SHP77 (cell line): Measurements from ENCODE around the gene GABPB1.

Experiments
- DNase-seq, 2 experiments: peaks; one replicate each; lab custom pipeline; 2025; lab: John Stamatoyannopoulos, UW

GABPB1 gene

GRCh38 chr15:50241684-50242450 lies 113.1 kb downstream of the GABPB1 start:
- no peak for DNase-seq

- no peak for DNase-seq
These were observed 116.7 kb downstream of the GABPB1 start for GRCh38 chr15:50238255-50238654.

- no peak for DNase-seq
These were observed 118.6 kb downstream of the GABPB1 start for GRCh38 chr15:50236433-50236832.

DNA sequence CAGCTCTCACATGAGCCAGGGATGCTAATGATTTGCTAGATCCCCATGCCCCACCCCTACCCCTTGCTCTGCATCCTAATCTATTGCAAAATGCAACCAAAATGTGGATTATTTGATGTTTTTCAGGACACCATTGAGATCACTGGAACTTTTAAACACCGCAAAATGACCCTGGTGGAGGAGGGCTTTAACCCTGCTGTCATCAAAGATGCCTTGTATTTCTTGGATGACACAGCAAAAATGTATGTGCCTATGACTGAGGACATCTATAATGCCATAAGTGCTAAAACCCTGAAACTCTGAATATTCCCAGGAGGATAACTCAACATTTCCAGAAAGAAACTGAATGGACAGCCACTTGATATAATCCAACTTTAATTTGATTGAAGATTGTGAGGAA lies 119.2 kb downstream of the GABPB1 start:
- no peak for DNase-seq

DNA sequence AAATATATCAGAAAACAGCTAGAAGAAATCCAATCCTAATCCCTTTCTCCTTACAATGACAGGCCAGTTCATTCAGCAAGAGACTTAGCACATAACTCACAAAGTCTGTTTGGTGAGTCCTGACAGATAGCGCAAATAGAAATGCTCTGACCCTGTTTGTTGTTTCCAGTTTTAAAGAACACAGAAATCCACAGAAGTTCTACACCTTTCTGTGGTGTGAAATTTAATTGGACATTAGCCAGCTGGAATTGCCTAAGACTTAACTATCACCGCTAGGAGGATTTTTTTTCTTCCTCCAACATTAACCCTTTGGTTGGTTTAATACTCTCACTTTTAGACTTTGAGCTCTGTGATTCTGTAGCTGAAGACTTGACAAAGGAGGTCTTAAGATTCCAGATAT lies 120.2 kb downstream of the GABPB1 start:
- DNase-seq, result no peak

DNA sequence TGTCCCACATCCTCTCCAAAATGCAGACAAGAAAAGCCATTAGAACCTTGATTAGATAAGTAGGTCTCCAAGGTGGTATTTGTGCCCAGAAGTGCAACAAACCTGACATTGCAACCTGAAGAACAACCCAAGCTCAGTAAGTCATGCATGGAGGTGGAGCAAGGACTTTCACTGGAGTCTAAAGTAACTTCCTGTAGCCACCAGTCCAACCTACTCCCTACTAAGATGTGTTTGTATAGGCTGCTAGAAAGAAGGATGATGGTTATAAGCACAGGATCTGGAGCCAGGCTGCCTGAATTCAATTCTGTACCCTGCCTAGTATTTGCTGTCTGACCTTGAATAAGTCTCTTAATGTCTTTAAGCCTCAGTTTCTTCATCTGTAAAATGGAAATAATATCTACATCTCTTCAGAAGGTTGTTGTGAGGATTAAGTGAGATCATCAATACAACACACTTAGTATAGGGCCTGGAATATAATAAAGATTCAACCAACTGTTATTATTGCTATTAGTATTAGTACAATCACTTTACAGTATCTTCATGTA lies 121.7 kb downstream of the GABPB1 start:
- DNase-seq, result no peak

- DNase-seq, result no peak
These were observed 122.2 kb downstream of the GABPB1 start for GRCh38 chr15:50232791-50233190.

DNA sequence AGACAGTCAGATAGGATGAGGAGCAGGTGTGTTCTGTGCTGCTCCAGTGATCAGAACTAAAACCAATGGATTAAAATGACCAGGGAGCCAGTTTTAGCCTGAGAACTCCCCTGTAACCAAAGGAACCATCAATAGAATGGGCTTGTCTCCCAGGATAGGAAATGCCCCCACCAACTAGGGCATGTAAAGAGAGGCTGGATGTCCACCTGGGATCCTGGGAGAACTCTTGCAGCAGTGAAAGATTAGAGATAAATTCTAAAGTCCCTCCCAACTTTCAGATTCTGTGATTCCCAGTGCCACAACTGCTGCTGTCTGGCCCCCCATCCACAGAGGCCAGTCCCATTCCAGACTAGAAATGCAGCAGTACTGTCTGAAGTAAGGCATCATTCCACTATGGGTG lies 123.2 kb downstream of the GABPB1 start:
- no peak for DNase-seq

DNA sequence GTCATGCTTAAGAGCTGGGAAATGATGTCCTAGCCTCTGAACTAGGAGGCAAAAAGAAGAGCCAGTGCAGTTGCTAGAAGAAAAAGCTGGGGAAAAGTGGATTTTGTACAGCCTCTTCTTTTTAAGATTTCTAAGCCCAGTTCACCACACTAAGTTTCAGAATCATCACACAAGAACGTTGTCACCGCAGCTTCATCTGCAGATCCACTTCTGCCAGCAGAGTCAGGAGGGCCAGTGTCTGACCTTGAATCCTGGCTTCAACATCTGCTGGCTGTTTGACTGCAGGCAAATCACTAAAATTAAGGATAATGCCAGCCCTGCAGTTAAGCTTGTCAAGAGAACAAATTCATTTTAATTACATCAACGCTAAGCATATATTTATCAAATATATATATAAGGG lies 125.7 kb downstream of the GABPB1 start:
- no peak for DNase-seq

DNA sequence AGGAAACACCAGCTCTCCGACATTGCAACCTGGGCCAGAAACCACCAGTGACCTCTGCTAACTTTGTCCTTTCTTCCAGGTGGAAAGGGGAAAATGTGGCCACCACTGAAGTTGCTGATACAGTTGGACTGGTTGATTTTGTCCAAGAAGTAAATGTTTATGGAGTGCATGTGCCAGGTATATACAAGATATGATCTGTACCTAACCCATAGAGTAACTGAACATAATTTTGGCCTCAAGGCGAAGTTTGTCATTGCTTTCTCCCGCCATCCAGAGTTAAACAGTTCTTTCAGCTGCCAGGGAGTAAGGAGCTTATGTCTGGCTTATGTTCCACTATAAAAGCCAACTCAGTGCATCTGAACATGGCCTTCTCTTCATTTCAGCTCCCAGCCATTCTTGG lies 126.1 kb downstream of the GABPB1 start:
- no peak for DNase-seq

DNA sequence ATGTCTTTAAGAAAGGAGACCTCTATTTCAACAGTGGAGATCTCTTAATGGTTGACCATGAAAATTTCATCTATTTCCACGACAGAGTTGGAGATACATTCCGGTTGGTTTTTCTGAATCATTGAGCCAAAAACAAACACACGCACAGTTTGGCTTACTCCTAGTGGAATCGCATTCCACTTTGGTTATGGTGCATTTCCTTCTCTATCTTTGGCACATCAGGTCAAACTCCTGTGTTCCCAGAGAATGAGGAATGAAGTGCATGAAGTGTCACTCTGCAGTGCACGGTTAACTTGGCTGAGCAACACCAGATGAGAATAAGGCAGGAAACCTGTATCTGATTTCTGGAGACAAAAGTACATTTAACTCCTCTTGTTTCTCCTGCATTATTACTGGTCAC lies 127.9 kb downstream of the GABPB1 start:
- DNase-seq, result no peak

GRCh38 chr15:50225938-50226337 lies 129.1 kb downstream of the GABPB1 start:
- DNase-seq, result no peak
